ENCODE measurements around the gene UNC119B. TPM values are rescaled to one million over a fixed set of nuclear protein-coding genes. Genes with fewer than 3 reads are reported as not detected.
A peak's percentile ranks its signal among the peaks of the same experiment; 100 is the strongest.

UNC119B gene
- total and polyA plus RNA-seq, 8 donors = 6.6 to 18.9 (median 14.6) TPM

- H3K4me1 ChIP-seq = peaks cover 11 to 33% (median 24%) of the 10 kb centered on the region in 3 donors
- FAIRE-seq (no peak), DNase-seq (no peak), ATAC-seq (no peak)
- 32 to 38% methylated on average over 3 of the region's 3 CpGs for WGBS, 2 donors
- H3K4me3 ChIP-seq = no peak overlapping the region
- no peaks in the 10 kb centered on the region for H3K9me3 ChIP-seq
- intact Hi-C loops (cut with DNase I) = no loop called here
- no peak for TF ChIP-seq CTCF (IDR thresholded peaks at IDR 0.05)
- peaks cover 0 to 19% (median 11%) of the 10 kb centered on the region in 3 donors for H3K36me3 ChIP-seq
- H3K27ac ChIP-seq = no peak overlapping the region
- no peaks in the 10 kb centered on the region for H3K27me3 ChIP-seq
These were observed 19.3 kb upstream of the UNC119B start for GRCh38 chr12:120690978-120691377.

- DNase-seq = no peak
- H3K36me3 ChIP-seq = peaks cover 0 to 31% (median 25%) of the 10 kb centered on the region in 3 donors
- H3K4me3 ChIP-seq = no peak overlapping the region
- peak in 3 of 4 donors; percentile 4 to 9 (median 5) for ATAC-seq
- intact Hi-C loops (cut with DNase I) = no loop called here
- peak overlapping the region in 2 of 4 donors; percentile 29 to 58 for H3K27ac ChIP-seq
- no peaks in the 10 kb centered on the region for H3K9me3 ChIP-seq
- TF ChIP-seq CTCF (IDR thresholded peaks at IDR 0.05) = no peak
- peaks cover 11 to 33% (median 24%) of the 10 kb centered on the region in 3 donors for H3K4me1 ChIP-seq
- WGBS, 2 donors = 43 to 49% methylated on average over 11 of the region's 11 CpGs
- FAIRE-seq = no peak
- H3K27me3 ChIP-seq = no peaks in the 10 kb centered on the region
These were observed 17.7 kb upstream of the UNC119B start for GRCh38 chr12:120692524-120693033.

GRCh38 chr12:120693848-120694247, 16.4 kb upstream of the UNC119B start:
- Histone ChIP-seq H3K36me3 (peaks cover 0 to 43% (median 37%) of the 10 kb centered on the region in 3 donors), H3K4me1 (peaks cover 11 to 33% (median 24%) of the 10 kb centered on the region in 3 donors), H3K27ac (no peak overlapping the region), H3K4me3 (no peak overlapping the region), H3K9me3 (no peaks in the 10 kb centered on the region), H3K27me3 (no peaks in the 10 kb centered on the region)
- no peak for FAIRE-seq
- no peak for ATAC-seq
- WGBS, 2 donors = 87 to 88% methylated on average over 4 of the region's 4 CpGs
- no peak for DNase-seq
- intact Hi-C loops (cut with DNase I) = no loop called here
- no peak for TF ChIP-seq CTCF (IDR thresholded peaks at IDR 0.05)

- WGBS, 2 donors = 62 to 69% methylated on average over 6 of the region's 6 CpGs
- Histone ChIP-seq H3K27ac (no peak overlapping the region), H3K36me3 (peaks cover 0 to 50% (median 44%) of the 10 kb centered on the region in 3 donors), H3K9me3 (no peaks in the 10 kb centered on the region), H3K4me1 (peaks cover 0 to 9% (median 9%) of the 10 kb centered on the region in 3 donors), H3K27me3 (no peaks in the 10 kb centered on the region), H3K4me3 (no peak overlapping the region)
- intact Hi-C loops (cut with DNase I) = no loop called here
- DNase-seq = no peak
- no peak for ATAC-seq
- no peak for FAIRE-seq
- TF ChIP-seq CTCF (IDR thresholded peaks at IDR 0.05) = no peak
These were observed 13.6 kb upstream of the UNC119B start for GRCh38 chr12:120696626-120697025.

GRCh38 chr12:120697344-120697743, 12.9 kb upstream of the UNC119B start:
- FAIRE-seq (no peak), DNase-seq (no peak), ATAC-seq (no peak)
- no peak overlapping the region for H3K4me3 ChIP-seq
- H3K27me3 ChIP-seq = no peaks in the 10 kb centered on the region
- WGBS, 2 donors = 79 to 94% methylated on average over 1 of the region's 1 CpG
- H3K9me3 ChIP-seq = no peaks in the 10 kb centered on the region
- peaks cover 0 to 6% (median 3%) of the 10 kb centered on the region in 3 donors for H3K4me1 ChIP-seq
- H3K27ac ChIP-seq = no peak overlapping the region
- TF ChIP-seq CTCF (IDR thresholded peaks at IDR 0.05) = no peak
- intact Hi-C loops (cut with DNase I) = no loop called here
- peaks cover 0 to 57% (median 48%) of the 10 kb centered on the region in 3 donors for H3K36me3 ChIP-seq

All from pancreas (tissue), 10 donors.